DMS 273 (cell line): ENCODE results near the gene DNAH10.

ENCODE experiments used
- DNase-seq: peaks from one replicate; lab custom pipeline; 2025; ENCODE audit not compliant: unreplicated experiment; lab: John Stamatoyannopoulos, UW

The DNAH10 gene

DNA sequence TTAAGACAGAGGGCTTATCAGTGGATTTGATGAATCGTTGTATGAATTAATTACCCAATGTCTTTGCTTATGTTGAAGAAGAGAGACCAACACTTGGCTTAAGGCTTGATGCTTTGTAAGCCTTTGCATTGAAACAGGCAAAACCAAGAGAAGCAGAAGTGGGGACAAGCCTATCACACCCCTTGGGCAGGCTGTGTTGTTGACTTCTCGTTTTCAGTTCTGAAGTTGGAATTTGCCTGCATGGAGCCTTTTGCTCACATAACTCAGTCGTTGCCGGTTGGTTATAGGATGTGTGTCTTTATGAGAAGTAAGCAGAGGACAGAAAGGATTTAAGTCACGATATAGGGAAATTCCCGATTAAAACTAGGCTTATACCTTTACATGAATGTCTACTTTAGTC, 115.9 kb downstream of the DNAH10 start:
- no peak for DNase-seq

DNA sequence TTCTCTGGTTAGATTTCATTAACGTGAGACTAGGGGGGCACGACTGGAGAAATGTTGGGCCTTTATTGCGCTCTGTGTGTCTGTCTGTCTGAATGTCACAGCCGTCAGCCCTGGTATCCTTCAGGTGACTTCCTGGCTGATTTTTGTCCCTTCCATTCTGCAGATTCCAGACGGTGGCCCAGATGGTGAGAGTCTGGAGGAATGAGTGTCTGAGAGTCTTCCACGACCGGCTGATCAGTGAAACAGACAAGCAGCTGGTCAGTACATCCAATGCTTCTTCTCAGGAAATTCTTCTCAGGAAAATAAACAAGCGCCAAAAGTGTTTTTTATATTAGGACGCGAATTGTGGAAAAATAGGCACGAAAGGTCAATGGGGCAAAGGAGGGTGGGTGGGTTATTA, 117.0 kb downstream of the DNAH10 start:
- no peak for DNase-seq

DNA sequence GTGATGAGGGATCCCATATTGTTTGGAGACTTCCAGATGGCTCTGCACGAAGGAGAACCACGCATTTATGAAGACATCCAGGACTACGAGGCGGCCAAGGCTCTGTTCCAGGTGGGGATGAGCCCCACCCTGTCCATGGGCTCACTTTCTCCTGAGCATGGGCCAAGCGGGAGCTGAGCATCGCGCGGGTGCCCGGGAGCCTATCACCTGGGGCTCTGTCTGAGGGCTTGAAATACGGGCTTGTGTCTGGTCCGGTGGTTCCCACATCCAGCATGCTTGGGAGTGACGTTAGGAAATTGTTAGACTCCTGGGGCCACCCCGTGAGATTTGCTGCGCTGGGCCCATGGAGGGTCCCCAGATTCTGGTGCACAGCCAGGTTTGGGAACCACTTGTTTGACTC, 117.6 kb downstream of the DNAH10 start:
- no peak for DNase-seq

DNA sequence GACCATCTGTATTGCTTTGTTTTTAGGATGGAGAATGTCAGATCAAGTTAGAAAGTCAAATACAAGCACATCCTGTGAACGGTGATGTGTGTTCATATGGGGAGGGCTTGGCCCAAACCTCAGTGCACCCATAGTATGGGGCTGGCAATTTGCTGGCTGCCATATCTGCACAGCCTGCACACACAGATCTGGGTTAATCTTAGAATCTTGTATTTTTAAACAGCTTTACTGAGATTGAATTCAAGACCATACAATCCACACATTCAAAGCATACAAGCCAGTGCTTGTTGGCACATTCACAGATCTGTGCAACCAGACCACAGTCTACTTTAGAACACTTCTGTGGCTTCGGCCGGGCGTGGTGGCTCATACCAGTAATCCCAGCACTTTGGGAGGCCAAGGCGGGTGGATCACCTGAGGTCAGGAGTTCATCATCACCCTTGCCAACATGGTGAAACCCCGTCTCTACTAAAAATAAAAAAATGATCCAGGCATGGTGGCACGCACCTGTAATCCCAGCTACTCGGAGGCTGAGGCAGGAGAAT, 120.1 kb downstream of the DNAH10 start:
- no peak for DNase-seq

DNA sequence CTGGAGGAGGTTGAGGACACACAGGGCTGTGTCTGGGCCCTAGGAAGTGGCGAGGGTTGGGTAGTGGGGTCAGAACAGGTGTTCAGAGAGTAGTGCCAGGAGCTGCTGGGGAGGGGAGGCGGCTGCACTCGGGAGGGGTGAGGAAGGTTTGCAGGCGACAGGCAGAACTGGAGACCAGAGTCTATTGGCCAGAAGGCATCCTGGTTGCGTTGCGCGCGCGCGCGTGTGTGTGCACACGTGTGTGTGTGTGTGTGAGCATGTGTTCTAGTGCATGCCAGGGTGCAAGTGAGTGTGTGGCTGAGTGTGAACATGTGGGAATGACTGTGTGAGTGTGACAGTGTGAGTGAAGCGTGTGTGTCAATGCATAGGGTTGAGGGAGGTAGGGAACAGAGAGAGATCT, 124.2 kb downstream of the DNAH10 start:
- DNase-seq, result no peak

DNA sequence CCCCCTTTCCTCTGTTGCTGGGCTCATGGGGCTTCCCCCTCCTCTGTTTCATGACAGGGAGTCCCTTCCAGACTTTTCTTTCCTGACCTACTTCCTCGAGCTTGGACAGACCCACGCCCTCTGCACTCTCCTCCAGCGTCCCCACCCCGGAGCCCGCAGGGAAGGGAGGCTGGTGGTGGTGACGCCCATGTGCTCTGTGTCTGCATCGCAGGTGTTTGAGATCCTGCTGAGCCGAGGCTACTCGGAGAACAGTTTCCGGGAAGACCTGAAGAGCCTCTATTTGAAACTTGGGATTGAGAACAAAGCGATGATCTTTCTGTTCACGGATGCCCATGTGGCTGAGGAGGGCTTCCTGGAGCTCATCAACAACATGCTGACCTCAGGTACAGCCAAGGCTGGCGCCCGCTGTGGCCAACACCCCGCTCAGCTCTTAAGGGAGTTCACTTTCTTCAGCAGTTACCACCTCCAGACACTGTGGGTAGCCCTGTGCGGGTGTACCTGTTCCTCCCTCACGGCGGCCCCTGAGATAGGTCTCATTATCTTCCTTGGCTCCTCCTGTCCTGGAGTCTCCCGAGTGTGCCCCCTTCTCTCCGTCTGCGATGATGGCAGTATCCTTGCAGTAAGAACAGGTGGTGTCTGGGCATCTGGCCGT, 125.0 kb downstream of the DNAH10 start:
- no peak for DNase-seq

DNA sequence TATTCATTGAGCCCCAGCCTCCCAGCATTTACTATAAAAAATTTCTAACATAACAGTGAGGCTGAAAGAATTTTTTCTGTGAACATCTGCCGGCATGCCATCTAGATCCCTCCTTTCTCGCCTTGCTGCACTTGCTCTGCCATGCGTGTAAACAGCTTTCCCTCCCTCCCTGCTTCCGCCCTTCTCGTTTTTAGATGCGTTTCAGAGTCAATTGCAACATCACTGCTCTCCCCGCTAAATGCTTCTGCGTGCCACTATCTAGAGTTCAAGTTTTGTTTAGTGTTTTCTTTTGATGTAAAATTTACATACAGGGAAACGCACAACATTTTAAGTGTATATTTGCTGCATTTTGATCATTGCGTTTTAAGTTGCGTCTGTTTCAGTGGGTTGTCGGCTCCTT, 126.9 kb downstream of the DNAH10 start:
- no peak for DNase-seq

DNA sequence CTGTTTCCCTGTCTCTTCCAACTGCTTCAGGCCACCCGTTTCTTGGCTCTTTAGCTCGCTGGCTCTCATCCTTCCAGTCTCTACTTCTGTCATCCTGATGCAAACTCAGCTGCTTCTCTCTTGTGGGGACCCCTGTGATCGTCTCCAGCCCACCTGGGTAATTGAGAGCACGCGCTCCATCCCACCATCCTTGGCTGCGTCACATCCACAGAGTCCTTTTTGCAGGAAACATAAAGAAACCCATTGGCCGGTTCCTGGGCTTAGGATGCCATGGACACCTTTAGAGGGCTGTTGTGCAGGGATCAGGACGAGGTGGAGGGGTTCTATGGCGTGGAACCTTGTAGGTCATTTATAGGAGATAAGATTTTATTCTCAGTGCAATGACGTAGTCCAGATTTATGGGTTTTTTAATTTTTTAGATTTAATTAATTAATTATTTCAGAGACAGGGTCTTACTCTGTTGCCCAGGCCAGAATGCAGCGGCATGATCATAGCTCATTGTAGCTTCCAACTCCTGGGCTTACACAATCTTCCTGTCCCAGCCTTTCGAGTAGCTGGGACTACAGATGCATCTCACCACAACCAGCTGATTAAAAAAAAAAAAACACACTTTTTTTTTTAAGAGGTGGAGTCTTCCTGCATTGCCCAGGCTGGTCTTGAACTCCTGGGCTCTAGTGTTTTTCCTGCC, 127.9 kb downstream of the DNAH10 start:
- no peak for DNase-seq

DNA sequence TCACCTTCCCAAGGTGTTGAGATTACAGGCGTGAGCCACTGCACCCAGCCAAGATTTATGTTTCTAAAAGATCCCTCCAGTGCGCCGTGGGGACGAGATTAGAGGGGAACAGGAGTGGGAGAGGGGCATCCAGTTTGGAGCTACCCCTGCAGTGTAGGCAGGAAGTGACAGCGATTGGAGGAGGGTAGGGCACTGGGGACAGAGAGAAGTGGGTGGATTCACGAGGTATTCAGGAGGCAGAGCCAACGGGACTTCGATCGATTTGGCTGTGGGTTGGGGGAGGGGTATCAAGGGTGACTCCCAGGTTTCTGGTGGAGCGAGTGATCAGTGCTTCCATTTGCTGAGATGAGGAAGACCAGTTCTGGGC, 128.4 kb downstream of the DNAH10 start:
- no peak for DNase-seq

DNA sequence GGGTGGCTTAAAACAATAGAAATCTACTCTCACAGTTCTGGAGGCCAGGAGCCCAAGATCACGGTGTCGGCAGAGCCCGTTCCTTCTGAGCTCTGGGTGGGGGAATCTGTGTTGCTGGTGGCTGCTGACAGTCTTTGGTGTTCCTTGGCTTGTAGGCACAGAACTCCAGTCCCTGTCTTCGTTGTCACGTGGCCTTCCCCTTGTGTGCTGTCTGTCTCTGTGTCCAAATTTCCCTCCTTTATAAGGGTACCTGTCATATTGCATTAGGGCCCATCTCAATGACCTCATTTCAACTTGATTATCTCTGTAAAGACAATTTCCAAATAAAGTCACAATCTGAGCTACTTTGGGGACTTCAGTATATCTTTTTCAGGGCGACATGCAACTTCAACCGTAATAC, 128.9 kb downstream of the DNAH10 start:
- DNase-seq, result no peak

DNA sequence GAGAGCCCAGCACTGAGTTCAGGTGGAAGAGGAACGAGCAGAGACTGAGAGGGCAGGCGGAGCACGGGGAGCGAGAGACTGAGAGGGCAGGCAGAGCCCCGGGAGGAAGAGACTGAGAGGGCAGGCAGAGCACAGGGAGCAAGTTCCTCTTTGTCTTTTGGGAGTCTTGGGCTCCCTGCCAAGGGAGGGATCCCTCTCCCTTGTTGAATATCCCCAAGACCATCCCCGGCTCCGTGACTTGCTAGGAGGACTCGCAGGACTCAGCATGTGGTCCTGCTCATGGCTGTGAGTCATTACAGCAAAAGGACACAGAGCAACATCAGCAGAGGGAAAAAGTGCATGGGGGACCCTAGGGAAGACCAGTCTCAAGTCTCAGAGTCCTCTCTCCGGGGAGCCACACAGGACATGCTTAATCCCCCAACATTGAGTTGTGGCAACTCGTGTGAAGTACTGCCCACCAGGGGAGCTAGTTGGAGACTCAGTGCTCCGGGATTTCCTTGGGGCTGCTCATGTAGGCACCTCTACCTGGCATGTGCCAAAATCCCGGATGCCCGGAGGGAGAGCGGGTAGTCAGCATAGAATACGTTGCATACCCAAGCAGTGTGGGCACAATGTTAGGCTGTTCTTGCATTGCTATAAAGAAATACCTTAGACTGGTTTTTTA, 129.5 kb downstream of the DNAH10 start:
- DNase-seq, result no peak

DNA sequence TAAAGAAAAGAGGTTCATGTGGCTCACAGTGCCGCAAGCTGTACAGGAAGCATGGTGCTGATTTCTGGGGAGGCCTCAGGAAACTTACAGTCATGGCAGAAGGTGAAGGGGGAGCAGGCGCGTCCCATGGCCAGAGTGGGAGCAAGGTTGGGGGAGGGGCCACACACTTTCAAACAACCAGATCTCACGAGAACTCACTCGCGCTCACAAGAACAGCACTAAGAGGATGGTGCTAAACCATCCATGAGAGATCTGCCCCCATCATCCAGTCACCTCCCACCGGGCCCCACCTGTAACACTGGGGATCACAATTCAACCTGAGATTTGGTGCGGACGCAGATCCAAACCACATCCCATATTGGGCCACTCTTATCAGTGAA, 130.1 kb downstream of the DNAH10 start:
- DNase-seq, result no peak

DNA sequence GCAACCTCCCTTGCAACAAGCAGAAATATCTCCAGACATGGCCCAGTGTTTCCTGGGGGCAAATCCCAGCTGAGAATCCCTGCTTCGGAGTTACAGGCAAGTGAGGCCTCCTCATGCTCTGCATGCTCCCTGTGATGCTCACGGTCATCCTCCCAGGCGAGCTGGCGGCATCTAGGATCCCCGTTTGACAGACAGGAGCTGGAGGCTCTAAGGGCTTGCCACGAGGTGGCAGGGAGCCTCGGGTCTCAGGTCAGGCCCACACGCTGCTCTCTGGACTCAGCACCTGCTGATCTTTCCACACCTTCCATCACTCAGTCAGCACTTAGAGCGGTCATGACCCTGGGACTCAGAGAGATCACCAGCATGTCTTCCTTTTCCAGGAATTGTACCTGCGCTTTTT, 130.8 kb downstream of the DNAH10 start:
- no peak for DNase-seq

DNA sequence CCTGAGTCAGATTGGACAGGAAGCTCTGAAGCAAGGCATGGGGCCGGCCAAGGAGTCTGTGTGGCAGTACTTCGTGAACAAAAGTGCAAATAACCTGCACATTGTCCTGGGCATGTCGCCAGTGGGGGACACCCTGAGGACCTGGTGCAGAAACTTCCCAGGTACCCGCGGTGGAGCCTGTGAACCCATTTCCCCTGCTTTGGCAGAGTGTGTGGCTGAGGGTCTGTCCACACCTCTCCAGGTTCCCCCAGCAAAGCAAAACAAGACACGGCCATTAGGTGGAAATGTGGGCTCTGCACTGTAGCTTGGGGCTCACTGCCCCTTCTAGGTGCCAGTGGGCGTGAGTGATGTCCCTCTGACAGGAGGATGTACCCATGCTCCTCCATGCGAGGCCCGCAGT, 131.2 kb downstream of the DNAH10 start:
- DNase-seq, result no peak

DNA sequence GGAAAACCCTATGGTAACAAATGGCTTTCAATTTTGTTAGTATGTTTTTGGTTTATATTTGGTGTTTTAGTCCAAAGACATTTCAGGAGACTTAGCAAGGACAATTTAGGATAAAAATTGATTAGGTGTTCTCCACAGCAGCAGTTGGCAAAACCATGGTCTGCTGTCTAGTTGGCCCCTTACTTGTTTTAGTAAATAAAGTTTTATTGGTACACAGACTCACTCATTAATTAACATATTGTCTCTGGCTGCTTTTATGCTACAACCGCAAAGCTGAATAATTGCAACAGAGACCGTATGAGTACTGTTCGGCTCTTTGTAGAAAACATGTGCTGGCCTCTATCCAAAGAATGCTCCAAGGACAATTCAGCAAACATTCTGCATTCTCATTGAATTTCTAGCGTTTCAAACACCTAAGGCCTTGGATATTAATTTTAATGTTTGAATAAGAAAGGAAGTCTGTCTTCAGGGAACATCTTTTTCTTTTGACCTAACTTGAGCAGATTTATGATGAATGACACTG, 132.8 kb downstream of the DNAH10 start:
- no peak for DNase-seq

DNA sequence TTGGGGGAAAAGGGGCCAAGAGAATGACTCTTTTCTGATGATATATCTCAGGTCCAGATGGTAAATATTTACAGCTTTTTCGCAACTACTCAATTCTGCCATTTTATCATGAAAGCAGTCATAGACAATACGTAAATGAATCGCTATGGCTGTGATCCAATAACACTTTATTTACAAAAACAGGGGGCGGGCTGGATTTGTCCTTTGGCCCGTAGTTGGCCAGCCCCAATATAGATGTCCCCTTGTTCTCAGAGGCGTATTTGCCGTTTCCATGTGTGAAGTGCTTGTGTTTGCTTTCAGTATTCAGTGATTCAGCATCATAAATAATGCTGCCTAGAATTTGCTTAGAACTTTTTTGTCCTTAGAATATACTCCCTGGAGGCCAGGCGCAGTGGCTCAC, 133.3 kb downstream of the DNAH10 start:
- DNase-seq, result no peak

DNA sequence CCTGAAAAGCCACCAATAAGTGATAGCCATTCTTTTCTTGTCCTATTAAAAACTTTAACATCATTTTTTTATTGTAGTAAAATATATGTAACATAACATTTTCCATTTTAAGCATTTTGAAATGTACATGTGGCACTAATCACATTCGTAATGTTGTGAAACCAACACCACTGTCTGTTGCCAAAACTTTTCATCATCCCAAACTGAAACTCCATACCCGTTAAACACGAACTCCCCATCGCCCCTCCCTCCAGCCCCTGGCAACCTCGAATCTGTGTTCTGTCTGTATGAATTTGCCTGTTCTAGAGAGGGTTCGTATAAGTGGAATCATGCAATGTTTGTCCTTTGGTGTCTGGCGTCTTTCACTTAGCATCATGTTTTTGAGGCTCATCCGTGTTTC, 134.7 kb downstream of the DNAH10 start:
- no peak for DNase-seq

DNA sequence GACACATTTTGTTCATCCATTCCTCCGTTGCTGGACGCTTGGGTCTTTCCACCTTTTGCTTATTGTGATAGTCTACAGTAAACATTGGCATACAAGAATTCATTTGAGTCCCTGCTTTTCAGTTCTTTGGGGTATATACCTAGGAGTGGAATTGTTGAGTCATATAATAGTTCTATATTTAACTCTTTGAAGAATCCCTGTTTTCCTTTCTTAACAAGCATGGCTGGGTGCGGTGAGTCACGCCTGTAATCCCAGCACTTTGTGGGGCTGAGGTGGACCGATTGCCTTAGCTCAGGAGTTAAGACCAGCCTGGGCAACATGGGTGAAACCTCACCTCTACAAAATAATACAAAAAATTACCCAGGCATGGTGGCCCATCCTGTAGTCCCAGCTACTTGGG, 135.1 kb downstream of the DNAH10 start:
- no peak for DNase-seq

DNA sequence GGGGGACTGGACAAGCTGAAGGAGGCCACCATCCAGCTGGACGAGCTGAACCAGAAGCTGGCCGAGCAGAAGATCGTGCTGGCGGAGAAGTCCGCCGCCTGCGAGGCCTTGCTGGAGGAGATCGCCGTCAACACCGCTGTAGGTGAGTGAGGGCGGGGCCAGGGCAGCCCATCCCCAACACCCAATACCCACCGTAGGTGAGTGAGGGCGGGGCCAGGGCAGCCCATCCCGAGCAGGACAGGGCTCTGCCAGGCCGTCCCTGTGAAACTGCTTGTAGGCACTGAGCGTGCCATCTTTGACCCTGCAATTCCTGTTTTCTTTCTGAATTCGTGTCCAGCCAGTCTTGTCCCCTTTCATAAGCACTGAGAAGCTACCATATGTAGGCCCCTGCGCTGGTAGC, 136.6 kb downstream of the DNAH10 start:
- no peak for DNase-seq

DNA sequence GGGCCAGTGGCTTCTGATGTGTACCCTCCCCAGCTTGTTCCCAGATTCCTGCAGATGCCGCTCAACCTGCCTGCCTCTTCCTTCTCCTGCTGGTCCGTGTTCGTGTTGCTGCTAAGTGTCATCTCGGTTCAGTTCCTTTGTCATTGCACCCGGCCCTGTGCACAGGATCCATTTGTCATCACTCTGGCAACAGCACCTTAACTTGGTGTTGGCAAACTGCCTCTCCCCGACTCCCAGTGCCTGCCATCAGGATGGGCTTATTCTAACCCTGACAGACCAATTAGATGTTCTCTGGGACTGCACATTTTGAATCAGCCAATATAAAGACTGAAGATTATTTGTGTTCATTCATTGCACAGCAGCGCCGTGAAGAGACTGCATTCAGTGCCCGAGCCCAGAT, 137.3 kb downstream of the DNAH10 start:
- no peak for DNase-seq

DNA sequence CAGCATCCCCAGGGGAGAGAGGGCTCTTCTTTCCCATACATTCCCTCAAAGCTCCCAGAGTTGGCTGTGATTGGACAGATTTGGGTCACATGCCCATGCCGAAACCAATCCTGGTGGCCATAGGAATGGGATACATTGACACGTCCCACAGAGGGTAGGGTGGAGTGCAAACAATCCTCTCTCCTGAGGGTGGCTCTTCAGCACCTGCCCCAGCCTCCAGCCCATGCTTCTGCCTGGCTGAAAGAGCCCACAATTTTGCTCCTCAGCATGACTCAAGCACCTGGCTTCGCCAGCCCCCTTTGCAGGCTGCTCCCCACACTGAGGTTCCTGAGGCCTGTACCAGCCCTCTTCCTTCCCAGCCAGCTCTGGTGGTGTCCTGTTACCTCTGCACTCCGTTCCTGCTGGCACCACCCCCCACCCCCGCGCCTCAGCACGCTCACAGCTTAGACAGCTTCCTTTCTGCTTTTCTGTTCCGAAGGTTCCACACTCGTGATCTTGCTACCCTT, 138.8 kb downstream of the DNAH10 start:
- peak; percentile 18 for DNase-seq

DNA sequence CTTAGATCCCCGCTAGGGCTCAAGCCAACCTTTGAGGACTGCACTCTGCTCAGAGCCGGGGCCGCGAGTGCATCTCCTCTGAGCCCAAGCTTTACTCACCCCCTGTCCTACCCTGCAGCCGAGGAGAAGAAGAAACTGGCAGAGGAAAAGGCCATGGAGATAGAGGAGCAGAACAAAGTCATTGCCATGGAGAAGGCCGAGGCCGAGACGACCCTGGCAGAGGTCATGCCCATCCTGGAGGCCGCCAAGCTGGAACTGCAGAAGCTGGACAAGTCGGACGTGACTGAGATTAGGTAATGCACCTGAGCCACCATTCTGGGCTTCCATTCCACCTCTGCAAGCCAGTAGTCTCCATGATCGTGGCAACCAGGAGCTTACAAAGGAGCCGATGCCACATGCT, 140.7 kb downstream of the DNAH10 start:
- no peak for DNase-seq
